H1 (cell line): ENCODE data around the gene ATP23. TPM values are rescaled to one million over a fixed set of nuclear protein-coding genes. Genes with fewer than 3 reads are reported as not detected.

Source experiments
- CTCF ChIA-PET: fragments of 300-600 bp; sonication (Branson Sonifier 250); formaldehyde crosslinking; loops from one replicate; lab custom pipeline; 2021; ENCODE audit not compliant: partially characterized antibody; lab: Charles Lee
- POLR2A ChIA-PET: fragments of 300-600 bp; sonication (Branson Sonifier 250); formaldehyde crosslinking; loops from one replicate; lab custom pipeline; 2021; ENCODE audit warnings: inconsistent platforms; ENCODE audit not compliant: partially characterized antibody; lab: Charles Lee
- DNase-seq, 2 experiments: peaks; one replicate each; pipeline versions ENCODE4 v3.0.0 to v3.0.0-alpha.2; 2010 to 2022; ENCODE audit warnings: low spot score in 2 of 2, low read depth in 1 of 2, mixed read lengths in 1 of 2
- FAIRE-seq: peaks from 2 replicates; lab custom pipeline; 2011; peaks lifted over from hg19 to GRCh38; lab: Jason Lieb, UNC
- H2AFZ ChIP-seq: 2 replicates; pipeline ENCODE4 v1.8.1; 2012; ENCODE audit warnings: low read length, inconsistent platforms
- H2AK5ac ChIP-seq: 2 replicates; pipeline ENCODE4 v1.6.1; 2013; ENCODE audit warnings: low read depth, low read length
- H2BK120ac ChIP-seq: replicated peaks from 2 replicates; pipeline ENCODE3; 2013; ENCODE audit warnings: low read depth, low read length, inconsistent platforms
- H2BK12ac ChIP-seq: 2 replicates; pipeline ENCODE4 v1.6.1; 2013; ENCODE audit warnings: low read depth, low read length
- H2BK15ac ChIP-seq: 2 replicates; pipeline ENCODE4 v1.6.1; 2013; ENCODE audit warnings: low read length
- H2BK20ac ChIP-seq: 2 replicates; pipeline ENCODE4 v1.6.1; 2013; ENCODE audit warnings: low read length
- H2BK5ac ChIP-seq: 2 replicates; pipeline ENCODE4 v1.6.1; 2013; ENCODE audit warnings: low read depth, low read length
- H3K14ac ChIP-seq: 2 replicates; pipeline ENCODE4 v1.6.1; 2013; ENCODE audit warnings: inconsistent platforms; ENCODE audit not compliant: insufficient read length
- H3K18ac ChIP-seq: 2 replicates; pipeline ENCODE4 v1.6.1; 2013; ENCODE audit warnings: low read length; ENCODE audit errors: extremely low read depth
- H3K23ac ChIP-seq: 2 replicates; pipeline ENCODE4 v1.6.1; 2013; ENCODE audit warnings: inconsistent platforms; ENCODE audit not compliant: insufficient read length
- H3K23me2 ChIP-seq: 2 replicates; pipeline ENCODE4 v1.6.1; 2013; ENCODE audit warnings: low read depth, low read length
- H3K27ac ChIP-seq: 2 replicates; pipeline ENCODE4 v1.6.1; 2011; ENCODE audit warnings: low read depth, low read length, inconsistent platforms
- H3K27me3 ChIP-seq, 4 experiments: replicated peaks in 1 of 4; 1 replicate in 1 of 4; 2 replicates in 3 of 4; pipeline versions ENCODE4 v1.6.1 to v1.8.1; 2011 to 2013; ENCODE audit warnings: low read length in 3 of 4, mild to moderate bottlenecking in 3 of 4, inconsistent platforms in 2 of 4, mixed read lengths in 2 of 4, moderate library complexity in 1 of 4; ENCODE audit not compliant: control insufficient read depth in 3 of 4, insufficient read depth in 3 of 4; ENCODE audit errors: extremely low read depth in 1 of 4
- H3K36me3 ChIP-seq, 4 experiments: 2 replicates each; pipeline versions ENCODE4 v1.6.1 to v1.8.1; 2011 to 2013; ENCODE audit warnings: mild to moderate bottlenecking in 4 of 4, low read length in 3 of 4, moderate library complexity in 2 of 4, control low read depth in 1 of 4, inconsistent platforms in 1 of 4; ENCODE audit not compliant: insufficient read depth in 4 of 4, control insufficient read depth in 2 of 4
- H3K4ac ChIP-seq: replicated peaks from 2 replicates; pipeline ENCODE3; 2013; ENCODE audit warnings: low read length, low read depth, mixed read lengths, inconsistent platforms; ENCODE audit not compliant: insufficient read length
- H3K4me1 ChIP-seq, 4 experiments: replicated peaks in 1 of 4; 1 replicate in 1 of 4; 2 replicates in 3 of 4; pipeline versions ENCODE4 v1.6.1 to v1.8.1; 2011 to 2013; ENCODE audit warnings: low read length in 3 of 4, inconsistent platforms in 2 of 4, mixed read lengths in 1 of 4; ENCODE audit not compliant: insufficient read depth in 4 of 4, control insufficient read depth in 3 of 4
- H3K4me2 ChIP-seq, 2 experiments: 2 replicates each; pipeline versions ENCODE4 v1.6.1 to v1.8.1; 2011 to 2013; ENCODE audit warnings: low read depth in 2 of 2, low read length in 2 of 2, control low read depth in 1 of 2, inconsistent platforms in 1 of 2, mild to moderate bottlenecking in 1 of 2; ENCODE audit not compliant: insufficient read depth in 1 of 2
- H3K4me3 ChIP-seq, 4 experiments: fragments of 200-600, 300-600 bp in 1 of 4; sonication (generic), shearing (Covaris generic), sonication (Bioruptor Twin) in 1 of 4; 2 replicates each; pipeline versions ENCODE4 v1.5.1 to v1.8.1; 2011 to 2016; ENCODE audit warnings: low read length in 4 of 4, low read depth in 3 of 4, control low read depth in 2 of 4, inconsistent platforms in 2 of 4, mild to moderate bottlenecking in 2 of 4, mixed read lengths in 1 of 4, moderate library complexity in 1 of 4; ENCODE audit not compliant: insufficient read depth in 2 of 4; ENCODE audit errors: extremely low read depth in 1 of 4
- H3K56ac ChIP-seq: replicated peaks from 2 replicates; pipeline ENCODE3; 2013; ENCODE audit warnings: low read depth, mild to moderate bottlenecking, mixed read lengths, low read length, inconsistent platforms; ENCODE audit not compliant: insufficient read length
- H3K79me1 ChIP-seq: 2 replicates; pipeline ENCODE4 v1.6.1; 2013; ENCODE audit warnings: low read depth, low read length, control low read depth
- H3K79me2 ChIP-seq, 2 experiments: 2 replicates each; pipeline versions ENCODE4 v1.6.1 to v1.8.1; 2012 to 2013; ENCODE audit warnings: low read length in 2 of 2, mild to moderate bottlenecking in 2 of 2, inconsistent platforms in 1 of 2; ENCODE audit not compliant: insufficient read depth in 2 of 2, control insufficient read depth in 1 of 2
- H3K9ac ChIP-seq, 4 experiments: replicated peaks in 1 of 4; 1 replicate in 1 of 4; 2 replicates in 3 of 4; pipeline versions ENCODE4 v1.6.1 to v1.8.1; 2011 to 2013; ENCODE audit warnings: low read depth in 3 of 4, low read length in 3 of 4, control low read depth in 2 of 4, mild to moderate bottlenecking in 2 of 4, moderate library complexity in 2 of 4, inconsistent platforms in 1 of 4; ENCODE audit errors: extremely low read depth in 1 of 4
- H3K9me3 ChIP-seq, 2 experiments: 2 replicates each; pipeline versions ENCODE4 v1.6.1 to v1.8.1; 2012 to 2013; ENCODE audit warnings: mild to moderate bottlenecking in 2 of 2, moderate library complexity in 2 of 2, control low read depth in 1 of 2, inconsistent platforms in 1 of 2, low read depth in 1 of 2, low read length in 1 of 2, mixed read lengths in 1 of 2; ENCODE audit not compliant: insufficient read depth in 2 of 2
- H4K20me1 ChIP-seq, 2 experiments: replicated peaks in 1 of 2; 2 replicates each; pipeline versions ENCODE3 to v1.8.1; 2011 to 2013; ENCODE audit warnings: inconsistent platforms in 2 of 2, low read length in 2 of 2, mild to moderate bottlenecking in 1 of 2; ENCODE audit not compliant: insufficient read depth in 2 of 2, control insufficient read depth in 1 of 2
- H4K5ac ChIP-seq: 2 replicates; pipeline ENCODE4 v1.6.1; 2013; ENCODE audit warnings: low read length, low read depth, mixed read lengths, inconsistent platforms; ENCODE audit not compliant: insufficient read length
- H4K8ac ChIP-seq: 2 replicates; pipeline ENCODE4 v1.8.0; 2013; ENCODE audit warnings: mild to moderate bottlenecking, moderate library complexity, low read length, inconsistent platforms; ENCODE audit not compliant: insufficient read depth; ENCODE audit errors: extremely low read depth
- H4K91ac ChIP-seq: replicated peaks from 2 replicates; pipeline ENCODE3; 2013; ENCODE audit warnings: low read length, mixed read lengths, inconsistent platforms; ENCODE audit not compliant: insufficient read length
- BACH1 ChIP-seq: IDR thresholded peaks from 2 replicates; pipeline ENCODE4 v1.6.1; 2012; ENCODE audit warnings: low read length, improper control_type of control experiment
- BCL11A ChIP-seq, 2 experiments: IDR thresholded peaks; one replicate each; pipeline ENCODE4 v1.6.1; 2011; ENCODE audit warnings: low read depth in 2 of 2, low read length in 2 of 2, mild to moderate bottlenecking in 2 of 2
- FOSL1 ChIP-seq: IDR thresholded peaks from 2 replicates; pipeline ENCODE4 v1.6.1; 2011; ENCODE audit warnings: mild to moderate bottlenecking, low read depth, low read length, moderate library complexity; ENCODE audit not compliant: insufficient read depth
- GTF2F1 ChIP-seq: IDR thresholded peaks from 2 replicates; pipeline ENCODE4 v1.6.1; 2012; ENCODE audit warnings: low read depth, low read length, improper control_type of control experiment, borderline replicate concordance
- POLR2A ChIP-seq, 2 experiments: IDR thresholded peaks; 1 replicate in 1 of 2; 2 replicates in 1 of 2; pipeline ENCODE4 v1.6.1; 2011; ENCODE audit warnings: low read depth in 2 of 2, low read length in 2 of 2, mild to moderate bottlenecking in 2 of 2; ENCODE audit errors: control extremely low read depth in 1 of 2
- SIN3A ChIP-seq, 2 experiments: IDR thresholded peaks in 1 of 2; conservative IDR thresholded peaks in 1 of 2; 2 replicates each; pipeline ENCODE4 v1.6.1; 2011 to 2012; ENCODE audit warnings: low read length in 2 of 2, improper control_type of control experiment in 1 of 2, low read depth in 1 of 2, mild to moderate bottlenecking in 1 of 2
- SRF ChIP-seq: IDR thresholded peaks from 2 replicates; pipeline ENCODE4 v1.6.1; 2011; ENCODE audit warnings: mild to moderate bottlenecking, low read depth, low read length, moderate library complexity
- SUZ12 ChIP-seq: fragments of 200-600 bp; sonication (generic); IDR thresholded peaks from 2 replicates; pipeline ENCODE4 v1.6.1; 2012; ENCODE audit warnings: mild to moderate bottlenecking, inconsistent platforms, low read length, moderate library complexity, mixed read lengths
- WGBS, 2 experiments: shearing (Covaris generic) in 1 of 2; methylation state at CpG; one replicate each; pipeline versions ENCODE4 v1.1.6 to v1.1.7; 2013 to 2015; ENCODE audit warnings: low lambda C conversion rate in 2 of 2, mixed read lengths in 2 of 2, inconsistent platforms in 1 of 2, low coverage in 1 of 2, missing lambda C conversion rate in 1 of 2; ENCODE audit not compliant: insufficient replicate concordance in 2 of 2, insufficient coverage in 1 of 2, insufficient read length in 1 of 2; ENCODE audit errors: extremely low coverage in 1 of 2, missing lambda C conversion rate in 1 of 2; 5-methylcytosine and 5-hydroxymethylcytosine counted together
- polyA plus RNA-seq, 7 experiments: library from polyadenylated mRNA; depleted of rRNA in 3 of 7; stranded (reverse) in 5 of 7; unstranded in 2 of 7; fragments of >200 nt in 5 of 7; fragments of 200-250 nt in 2 of 7; gene quantifications; 1 replicate in 5 of 7; 2 replicates in 1 of 7; 4 replicates in 1 of 7; pipeline versions ENCODE4 v1.2.1 to v1.2.3, GENCODE V29; 2011 to 2013; ENCODE audit warnings: missing spikeins in 2 of 7, mixed read lengths in 2 of 7
- total RNA-seq: library from RNA; stranded (reverse); fragmentation: NEBNext Ultra II Directional; extraction: Animal tissue kit (Norgen Biotek cat#: 25700); gene quantifications from 2 replicates; pipeline ENCODE4 v1.2.1, GENCODE V29; 2021

ATP23 gene
- total and polyA plus RNA-seq, 2 of the 8 experiments (the other 6 are each of a cell fraction or from before 2014, with no cell fraction given) = 10.2 to 13.5 TPM

GRCh38 chr12:57934819-57935218 is 6.5 kb upstream of the ATP23 start:
- H2BK120ac ChIP-seq = no peak overlapping the region
- no peak overlapping the region for H4K5ac ChIP-seq
- no peak overlapping the region for H3K4ac ChIP-seq
- H3K14ac ChIP-seq = no peak overlapping the region
- H2BK20ac ChIP-seq = no peak overlapping the region
- no peak overlapping the region for H3K4me2 ChIP-seq
- H2AK5ac ChIP-seq = no peak overlapping the region
- ChIA-PET POLR2A (interaction anchor here (0.9 kb wide), 1 partner anchor 19 kb away, joined by 3 read pairs; no protein-coding TSS in a partner anchor), CTCF (interaction anchor here (1.0 kb wide), 2 partner anchors 98 to 1179 kb away, joined by 3 read pairs; no protein-coding TSS in a partner anchor)
- no peaks in the 10 kb centered on the region for H3K9me3 ChIP-seq
- no peak overlapping the region for H3K9ac ChIP-seq
- 79% methylated on average over 4 of the region's 4 CpGs; no CpG with 5 or more reads in 1 of the 2 experiments for WGBS, 2 experiments
- peaks cover 0 to 9% (median under 1%) of the 10 kb centered on the region in 4 experiments; a peak in 1 of 7 replicates for H3K27me3 ChIP-seq
- no peak overlapping the region for H3K18ac ChIP-seq
- no peak overlapping the region for H4K8ac ChIP-seq
- H4K91ac ChIP-seq = no peak overlapping the region
- H3K27ac ChIP-seq = no peak overlapping the region
- no peaks in the 10 kb centered on the region for H3K79me2 ChIP-seq
- no peak for FAIRE-seq
- H2AFZ ChIP-seq = no peak overlapping the region
- no peak overlapping the region for H3K4me3 ChIP-seq
- H2BK5ac ChIP-seq = no peak overlapping the region
- no peaks in the 10 kb centered on the region for H3K23me2 ChIP-seq
- H2BK15ac ChIP-seq = no peak overlapping the region
- no peaks in the 10 kb centered on the region for H3K4me1 ChIP-seq
- H3K36me3 ChIP-seq = no peaks in the 10 kb centered on the region
- H3K79me1 ChIP-seq = no peaks in the 10 kb centered on the region
- no peak overlapping the region for H3K23ac ChIP-seq
- no peak for TF ChIP-seq GTF2F1
- no peak for TF ChIP-seq FOSL1
- no peak for TF ChIP-seq SUZ12
- TF ChIP-seq SRF = no peak
- no peak for TF ChIP-seq BACH1
- no peak for TF ChIP-seq SIN3A (conservative IDR thresholded peaks at IDR 0.05 in 1 of 2, IDR thresholded peaks at IDR 0.05 in 1 of 2; ENCODE audit: low read depth in 1 of 2, low read length in 2 of 2)
- no peak for TF ChIP-seq BCL11A (IDR thresholded peaks at IDR 0.05; ENCODE audit: low read depth in 2 of 2, low read length in 2 of 2)
- no peak for TF ChIP-seq POLR2A (IDR thresholded peaks at IDR 0.05; ENCODE audit: control extremely low read depth in 1 of 2, low read depth in 2 of 2, low read length in 2 of 2)
- DNase-seq = no peak
- H3K56ac ChIP-seq = no peak overlapping the region
- H2BK12ac ChIP-seq = no peak overlapping the region
- H4K20me1 ChIP-seq = no peaks in the 10 kb centered on the region
